Mammary epithelial cell (primary cell): ENCODE measurements around the gene MBD6.

Experiments
- CTCF ChIP-seq, 2 donors: IDR thresholded peaks in 1 of 2; conservative IDR thresholded peaks in 1 of 2; 2 replicates each; pipeline ENCODE4 v1.5.1; 2011 to 2012; ENCODE audit warnings: inconsistent platforms in 2 of 2, low read length in 2 of 2, mild to moderate bottlenecking in 2 of 2, control low read depth in 1 of 2, low read depth in 1 of 2; ENCODE audit not compliant: insufficient read depth in 1 of 2; ENCODE audit errors: extremely low read depth in 1 of 2
- EZH2 ChIP-seq: IDR thresholded peaks from 2 replicates; pipeline ENCODE4 v1.6.1; 2012; ENCODE audit warnings: low read length, inconsistent platforms, borderline replicate concordance

GRCh38 chr12:57553343-57554202 lies 30.9 kb downstream of the MBD6 start:
- TF ChIP-seq CTCF (conservative IDR thresholded peaks at IDR 0.05 in 1 of 2, IDR thresholded peaks at IDR 0.05 in 1 of 2; ENCODE audit: extremely low read depth in 1 of 2, insufficient read depth in 1 of 2, low read depth in 1 of 2, low read length in 2 of 2) (no peak), EZH2 (no peak)
